ENCODE measurements around the gene SKAP2. TPM values are rescaled to one million over a fixed set of nuclear protein-coding genes. Genes with fewer than 3 reads are reported as not detected.

The SKAP2 gene
- total RNA-seq, 4 donors from 2014 or later = 13.2 to 18.2 (median 15.0) TPM

DNA sequence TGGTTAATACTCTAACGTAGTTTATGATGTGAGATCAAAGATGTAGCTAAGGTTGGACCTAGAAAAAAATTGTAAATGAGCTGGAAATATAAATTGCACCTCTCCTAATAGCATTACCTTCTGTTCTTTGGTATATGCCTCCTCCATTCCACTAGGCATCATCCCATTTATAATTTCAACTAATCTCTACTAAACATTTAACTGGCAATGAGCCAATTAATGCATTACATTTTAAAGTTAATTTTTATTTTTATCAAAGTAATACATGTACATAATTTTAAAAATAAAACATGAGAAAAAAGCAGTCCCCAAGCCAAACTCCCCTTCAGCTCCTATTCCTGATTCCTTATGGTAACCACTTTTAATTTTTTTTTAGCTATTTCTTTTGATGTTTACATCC is 35.1 kb upstream of the SKAP2 start:
- intact Hi-C loops (cut with DNase I; ENCODE audit: low total_unique reads) = no loop called here
- TF ChIP-seq, protein P1, sequence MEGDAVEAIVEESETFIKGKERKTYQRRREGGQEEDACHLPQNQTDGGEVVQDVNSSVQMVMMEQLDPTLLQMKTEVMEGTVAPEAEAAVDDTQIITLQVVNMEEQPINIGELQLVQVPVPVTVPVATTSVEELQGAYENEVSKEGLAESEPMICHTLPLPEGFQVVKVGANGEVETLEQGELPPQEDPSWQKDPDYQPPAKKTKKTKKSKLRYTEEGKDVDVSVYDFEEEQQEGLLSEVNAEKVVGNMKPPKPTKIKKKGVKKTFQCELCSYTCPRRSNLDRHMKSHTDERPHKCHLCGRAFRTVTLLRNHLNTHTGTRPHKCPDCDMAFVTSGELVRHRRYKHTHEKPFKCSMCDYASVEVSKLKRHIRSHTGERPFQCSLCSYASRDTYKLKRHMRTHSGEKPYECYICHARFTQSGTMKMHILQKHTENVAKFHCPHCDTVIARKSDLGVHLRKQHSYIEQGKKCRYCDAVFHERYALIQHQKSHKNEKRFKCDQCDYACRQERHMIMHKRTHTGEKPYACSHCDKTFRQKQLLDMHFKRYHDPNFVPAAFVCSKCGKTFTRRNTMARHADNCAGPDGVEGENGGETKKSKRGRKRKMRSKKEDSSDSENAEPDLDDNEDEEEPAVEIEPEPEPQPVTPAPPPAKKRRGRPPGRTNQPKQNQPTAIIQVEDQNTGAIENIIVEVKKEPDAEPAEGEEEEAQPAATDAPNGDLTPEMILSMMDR (IDR thresholded peaks at IDR 0.05) = no peak
- no peak for TF ChIP-seq POLR2A (IDR thresholded peaks at IDR 0.05)
- WGBS, 2 donors = 67 to 70% methylated on average over 1 of the region's 1 CpG
- no peak overlapping the region for H3K4me3 ChIP-seq (ENCODE audit: low read depth, poor library complexity, severe bottlenecking)
- no peak for DNase-seq (ENCODE audit: low spot score in 2 of 2)

DNA sequence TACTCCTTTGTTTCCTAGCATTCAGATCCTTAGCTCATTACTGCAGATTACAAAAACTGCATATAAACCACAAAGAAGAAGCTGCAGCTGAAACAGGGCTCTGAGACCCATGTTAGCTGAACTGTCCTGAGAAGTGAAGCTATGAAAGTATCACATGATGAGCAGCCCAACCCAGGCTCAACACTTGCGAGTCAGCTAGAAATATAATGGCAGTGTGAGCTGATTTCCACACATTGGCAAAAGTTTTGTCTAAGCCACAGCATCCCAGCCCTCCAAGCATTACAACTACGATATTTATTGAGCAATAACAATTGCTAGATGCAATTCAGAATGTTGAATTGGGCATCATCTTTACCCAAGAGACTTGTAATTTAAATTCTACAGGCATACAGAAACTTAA is 34.5 kb upstream of the SKAP2 start:
- no peak for TF ChIP-seq POLR2A (IDR thresholded peaks at IDR 0.05)
- TF ChIP-seq, protein P1 (IDR thresholded peaks at IDR 0.05) = no peak
- H3K4me3 ChIP-seq (ENCODE audit: low read depth, poor library complexity, severe bottlenecking) = no peak overlapping the region
- peak in 1 of 2 donors; percentile 21 for DNase-seq (ENCODE audit: low spot score in 2 of 2)
- intact Hi-C loops (cut with DNase I; ENCODE audit: low total_unique reads) = no loop called here
- 46 to 65% methylated on average over 2 of the region's 2 CpGs for WGBS, 2 donors

DNA sequence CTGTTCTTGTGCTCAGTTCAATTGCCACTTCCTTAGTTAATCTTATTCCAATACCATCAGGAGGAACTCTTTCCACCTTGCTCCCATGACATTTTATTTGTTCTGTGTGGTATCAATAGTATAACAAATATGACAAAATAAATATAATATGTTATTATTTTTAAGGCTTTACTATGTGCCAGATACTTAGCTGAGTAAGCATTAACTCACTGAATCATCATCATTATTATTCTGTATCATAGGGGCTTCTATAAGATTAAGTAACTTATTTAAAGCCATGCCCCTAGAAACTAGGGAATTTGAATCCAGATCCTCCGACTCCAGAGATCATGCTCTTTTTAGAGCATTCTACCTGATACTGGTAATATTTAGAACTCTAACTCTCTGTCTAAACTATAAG is 33.5 kb upstream of the SKAP2 start:
- intact Hi-C loops (cut with DNase I; ENCODE audit: low total_unique reads) = no loop called here
- H3K4me3 ChIP-seq (ENCODE audit: low read depth, poor library complexity, severe bottlenecking) = no peak overlapping the region

DNA sequence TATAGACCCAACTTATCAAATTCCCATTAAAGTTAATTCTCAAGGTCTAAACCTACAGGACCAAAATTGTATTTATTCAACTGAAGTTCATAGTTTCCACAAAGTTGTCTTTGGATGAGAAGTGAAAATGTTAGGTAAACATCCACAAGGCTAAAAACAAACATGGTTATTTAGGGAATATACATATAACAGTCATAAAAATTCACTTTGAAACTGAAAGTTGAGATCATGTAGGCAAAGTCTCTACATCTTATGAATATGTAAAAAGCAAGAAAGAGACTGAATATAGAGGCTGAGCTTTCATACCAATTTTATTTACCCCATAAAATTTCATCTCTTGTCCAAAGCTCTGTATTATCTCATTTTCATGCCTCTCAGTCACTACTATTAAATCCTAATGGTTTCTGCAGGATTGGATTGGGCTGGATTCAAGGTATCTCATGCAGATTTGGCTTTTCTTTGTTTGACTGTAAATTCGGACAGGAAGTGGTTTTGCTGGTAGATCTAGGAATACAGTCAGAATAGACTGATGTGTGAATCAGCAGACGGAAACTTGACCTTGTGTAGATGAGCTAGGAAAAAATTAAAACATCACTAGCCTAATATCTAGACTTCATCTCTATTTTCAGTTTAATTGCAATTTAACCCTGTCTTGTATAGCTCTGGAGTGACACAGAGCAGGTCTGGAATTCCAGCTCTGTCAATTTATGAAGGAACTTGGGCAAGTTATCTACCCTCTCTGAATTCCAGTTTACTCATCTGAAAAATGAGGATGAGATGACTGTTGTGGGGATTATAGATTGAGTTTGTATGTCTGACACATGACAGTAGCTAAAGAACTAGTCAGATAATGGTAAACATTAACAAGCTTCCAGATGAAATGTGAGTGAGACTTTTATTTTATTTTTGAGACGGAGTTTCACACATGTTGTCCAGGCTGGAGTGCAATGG is 27.3 kb upstream of the SKAP2 start:
- no peak for DNase-seq (ENCODE audit: low spot score in 2 of 2)
- TF ChIP-seq, protein P1 (IDR thresholded peaks at IDR 0.05) = no peak
- TF ChIP-seq POLR2A (IDR thresholded peaks at IDR 0.05) = no peak
- intact Hi-C loops (cut with DNase I; ENCODE audit: low total_unique reads) = no loop called here
- no peak overlapping the region for H3K4me3 ChIP-seq (ENCODE audit: low read depth, poor library complexity, severe bottlenecking)
- WGBS, 2 donors = 83 to 84% methylated on average over 3 of the region's 3 CpGs

More for the DNA sequence above, 33.5 kb upstream of the SKAP2 start:
- DNase-seq (ENCODE audit: low spot score in 2 of 2) = no peak
- TF ChIP-seq POLR2A (IDR thresholded peaks at IDR 0.05) = no peak
- TF ChIP-seq, protein P1 (IDR thresholded peaks at IDR 0.05) = no peak
- WGBS, 2 donors = 94 to 95% methylated on average over 1 of the region's 1 CpG

DNA sequence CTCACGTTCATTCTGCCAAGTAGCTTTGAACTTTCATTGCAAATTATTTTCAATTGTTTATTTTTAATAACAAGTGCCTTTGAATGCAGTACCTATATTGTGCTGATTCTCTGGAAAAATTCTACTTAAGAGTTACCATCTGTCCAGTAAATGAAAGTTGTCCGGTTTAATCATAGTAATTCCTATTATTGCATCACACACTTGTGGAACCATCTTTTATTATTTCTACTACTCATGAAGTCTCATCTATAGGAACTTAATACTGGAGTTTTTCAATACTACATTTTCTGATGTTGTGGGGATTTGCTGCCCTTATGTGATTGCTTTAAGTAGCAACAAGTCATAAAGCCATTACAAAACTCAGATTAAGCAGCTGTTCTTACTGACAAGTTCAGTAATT is 16.5 kb upstream of the SKAP2 start:
- TF ChIP-seq POLR2A (IDR thresholded peaks at IDR 0.05) = no peak
- TF ChIP-seq, protein P1 (IDR thresholded peaks at IDR 0.05) = no peak
- H3K4me3 ChIP-seq (ENCODE audit: low read depth, poor library complexity, severe bottlenecking) = no peak overlapping the region
- intact Hi-C loops (cut with DNase I; ENCODE audit: low total_unique reads) = no loop called here
- 73 to 76% methylated on average over 2 of the region's 2 CpGs for WGBS, 2 donors
- DNase-seq (ENCODE audit: low spot score in 2 of 2) = no peak

Data from lower leg skin (tissue), 4 donors.